Activated naive CD8-positive, alpha-beta T cell treated with anti-CD3 and anti-CD28 coated beads, Interleukin-2, amount 50 U/mL, for 24 hours (primary cell): Measurements from ENCODE around the gene PI4KA.
"Not testable (repeated sequence)": the region's sequence is repeated elsewhere in the genome, so short reads cannot be mapped to it uniquely, and the experiment has no call there.

ENCODE experiments used
- ATAC-seq: fragments of 150-1000 bp; cut with Tn5 transposase; one replicate; pipeline ENCODE4 v1.10.0; 2021
- DNase-seq: peaks from one replicate; pipeline ENCODE4 v3.0.0; 2021
- H3K27ac Mint-ChIP-seq: one replicate; pipeline ENCODE4 v1.8.0; 2021; ENCODE audit warnings: mild to moderate bottlenecking, mixed read lengths
- H3K27me3 Mint-ChIP-seq: one replicate; pipeline ENCODE4 v1.8.0; 2021; ENCODE audit warnings: mixed read lengths
- H3K36me3 Mint-ChIP-seq: one replicate; pipeline ENCODE4 v1.8.0; 2021; ENCODE audit warnings: low read depth, mixed read lengths
- H3K4me1 Mint-ChIP-seq: one replicate; pipeline ENCODE4 v1.8.0; 2021; ENCODE audit warnings: mixed read lengths
- H3K4me3 Mint-ChIP-seq: one replicate; pipeline ENCODE4 v1.8.0; 2021; ENCODE audit warnings: mild to moderate bottlenecking, moderate library complexity, mixed read lengths
- H3K9me3 Mint-ChIP-seq: one replicate; pipeline ENCODE4 v1.8.0; 2021; ENCODE audit warnings: mixed read lengths

PI4KA gene

DNA sequence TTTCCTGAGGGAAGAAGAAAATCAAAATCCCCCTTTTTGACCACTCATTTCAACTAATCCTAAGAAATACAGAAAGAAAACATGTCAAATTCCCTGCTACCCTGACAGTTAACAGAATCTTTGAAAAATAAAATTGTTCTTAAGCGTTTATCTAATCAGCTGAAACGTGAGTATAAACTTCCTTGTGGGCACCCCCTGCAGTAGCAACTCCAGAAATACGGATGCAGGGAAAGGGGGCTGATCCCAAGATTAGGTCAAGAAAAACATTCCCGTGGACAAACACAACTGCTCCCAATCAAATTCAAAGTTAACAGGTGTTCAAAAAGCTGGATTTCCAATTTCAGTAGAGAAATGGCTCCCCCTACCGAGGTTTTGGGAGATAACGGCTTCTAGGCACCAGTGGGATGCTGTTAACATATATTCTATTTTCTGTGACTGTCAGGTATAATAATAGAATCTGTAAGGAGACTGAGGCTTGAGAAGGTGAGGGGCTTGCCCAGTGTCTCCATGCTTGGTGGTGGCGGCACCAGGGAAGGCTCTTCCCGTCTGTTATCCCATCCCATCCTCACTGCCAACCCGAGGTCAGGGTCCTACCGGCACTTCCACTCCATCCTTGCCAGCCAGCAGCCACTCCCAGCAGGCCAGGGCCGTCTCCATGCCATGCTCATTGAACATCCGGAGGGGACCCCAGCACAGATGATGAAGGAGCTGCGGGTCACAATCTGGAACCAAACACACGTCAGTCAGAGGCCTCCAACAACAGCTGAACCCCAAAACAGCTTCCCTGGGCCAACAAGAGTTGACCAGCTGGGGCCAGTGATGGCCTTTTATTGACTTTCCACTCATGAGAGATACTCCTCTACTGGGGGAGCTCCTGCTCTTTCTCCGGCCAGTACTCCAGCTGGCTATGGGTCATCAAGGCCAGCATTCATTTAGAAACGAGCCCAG lies 116.7 kb downstream of the PI4KA start:
- Mint-ChIP-seq H3K4me1 (no peaks in the 10 kb centered on the region), H3K27me3 (no peaks in the 10 kb centered on the region), H3K4me3 (no peak overlapping the region), H3K36me3 (peaks cover 20% of the 10 kb centered on the region), H3K9me3 (no peaks in the 10 kb centered on the region), H3K27ac (no peak overlapping the region)
- ATAC-seq (no peak), DNase-seq (peak; percentile 31)

DNA sequence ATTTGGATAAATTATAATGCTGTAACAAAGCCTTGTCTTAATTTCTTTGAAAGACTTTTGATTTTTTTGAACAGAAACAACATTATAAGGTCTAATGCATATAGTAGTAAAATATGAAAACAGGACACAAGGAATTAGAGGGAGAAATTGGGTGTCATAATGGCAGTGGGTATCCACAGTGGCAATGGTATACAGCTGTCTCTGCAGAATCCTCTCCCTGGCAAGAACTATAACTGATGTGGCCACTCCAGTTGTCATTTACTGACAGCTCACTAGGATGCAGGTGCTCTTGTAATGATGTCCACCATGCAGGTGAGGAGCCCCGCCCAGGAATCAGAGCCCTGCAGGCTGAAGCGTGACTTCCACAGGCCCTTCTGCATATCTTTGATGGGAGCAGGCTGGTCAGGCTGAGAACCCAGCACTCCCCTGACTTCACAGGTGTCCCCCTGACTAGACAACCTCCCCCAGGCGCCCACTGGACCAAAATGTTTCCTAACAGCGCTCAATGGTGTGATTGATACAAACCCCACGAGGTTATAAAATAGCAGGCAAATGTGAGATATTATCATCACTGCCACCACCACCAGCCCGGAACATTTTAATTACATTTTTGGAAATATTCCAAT lies 117.5 kb downstream of the PI4KA start:
- ATAC-seq = no peak
- no peak overlapping the region for H3K4me3 Mint-ChIP-seq
- no peaks in the 10 kb centered on the region for H3K9me3 Mint-ChIP-seq
- no peaks in the 10 kb centered on the region for H3K4me1 Mint-ChIP-seq
- H3K27me3 Mint-ChIP-seq = no peaks in the 10 kb centered on the region
- H3K27ac Mint-ChIP-seq = no peak overlapping the region
- DNase-seq = no peak
- H3K36me3 Mint-ChIP-seq = peaks cover 14% of the 10 kb centered on the region

DNA sequence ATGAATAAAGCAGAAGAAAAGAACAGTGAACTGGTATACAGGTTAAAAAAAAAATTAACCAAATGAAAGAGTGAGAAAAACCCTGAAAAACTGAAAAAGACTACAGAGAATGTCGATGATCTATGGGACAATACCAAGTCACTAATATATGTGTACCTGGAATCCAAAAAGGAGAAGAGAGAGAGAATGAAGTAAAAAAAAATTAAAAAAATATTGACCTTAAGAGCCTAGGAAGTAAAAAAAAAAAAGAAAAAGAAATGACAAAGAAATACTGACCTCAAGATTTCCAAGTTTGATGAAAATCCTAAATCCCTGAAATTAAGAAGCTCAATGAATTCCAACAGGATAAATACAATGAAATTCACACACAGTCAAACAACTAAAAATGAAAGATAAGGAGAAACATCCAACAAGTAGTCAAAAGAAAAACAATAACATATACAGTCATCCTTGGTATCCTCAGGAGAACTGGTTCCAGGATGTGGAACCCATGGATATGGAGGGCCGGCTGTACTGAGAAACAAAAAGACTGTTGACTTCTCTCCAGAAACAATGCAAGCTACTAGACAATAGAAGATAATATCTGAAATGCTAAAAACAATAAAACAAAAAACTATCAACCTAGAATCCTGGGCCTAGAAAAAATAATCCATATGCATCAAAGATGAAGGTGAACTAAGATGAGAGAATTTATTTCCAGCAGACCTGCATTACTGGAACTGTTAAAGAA lies 118.2 kb downstream of the PI4KA start:
- Mint-ChIP-seq H3K27me3 (no peaks in the 10 kb centered on the region), H3K36me3 (peaks cover 14% of the 10 kb centered on the region), H3K4me3 (no peak overlapping the region), H3K9me3 (no peaks in the 10 kb centered on the region), H3K4me1 (no peaks in the 10 kb centered on the region), H3K27ac (no peak overlapping the region)
- ATAC-seq (no peak), DNase-seq (no peak)

DNA sequence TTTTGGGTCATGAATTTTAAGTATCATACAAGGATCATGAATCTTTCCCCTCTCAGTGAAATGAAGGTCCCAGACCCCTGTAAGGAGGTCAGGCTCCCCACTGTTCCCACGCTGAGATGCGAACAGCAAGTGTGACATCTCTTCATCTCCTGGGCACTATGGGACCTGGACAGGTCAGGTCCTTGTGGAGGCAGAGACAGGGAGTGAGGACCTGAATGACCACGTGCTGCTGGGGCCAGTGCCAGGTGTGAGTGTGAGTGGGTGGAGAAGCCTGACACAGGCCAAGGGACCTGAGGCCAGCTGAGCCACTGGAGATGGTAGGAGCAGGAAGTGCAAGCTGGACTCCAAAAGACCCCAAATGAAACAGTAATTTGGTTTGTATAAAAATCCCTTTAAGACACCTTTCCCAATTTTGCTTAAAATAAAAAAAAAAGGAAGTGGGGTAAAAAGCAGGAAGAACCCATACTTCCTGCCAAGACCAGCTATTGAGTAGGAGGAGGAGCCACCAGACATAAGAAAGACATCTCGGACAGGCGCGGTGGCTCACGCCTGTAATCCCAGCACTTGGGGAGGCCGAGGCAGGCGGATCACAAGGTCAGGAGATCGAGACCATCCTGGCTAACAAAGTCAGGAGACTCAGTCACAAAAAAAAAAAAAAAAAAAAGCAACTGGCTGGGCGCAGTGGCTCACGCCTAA lies 120.1 kb downstream of the PI4KA start:
- Mint-ChIP-seq H3K4me3 (no peak overlapping the region), H3K36me3 (peaks cover 14% of the 10 kb centered on the region), H3K4me1 (no peaks in the 10 kb centered on the region), H3K27ac (no peak overlapping the region), H3K9me3 (no peaks in the 10 kb centered on the region), H3K27me3 (no peaks in the 10 kb centered on the region)
- no peak for ATAC-seq
- no peak for DNase-seq

DNA sequence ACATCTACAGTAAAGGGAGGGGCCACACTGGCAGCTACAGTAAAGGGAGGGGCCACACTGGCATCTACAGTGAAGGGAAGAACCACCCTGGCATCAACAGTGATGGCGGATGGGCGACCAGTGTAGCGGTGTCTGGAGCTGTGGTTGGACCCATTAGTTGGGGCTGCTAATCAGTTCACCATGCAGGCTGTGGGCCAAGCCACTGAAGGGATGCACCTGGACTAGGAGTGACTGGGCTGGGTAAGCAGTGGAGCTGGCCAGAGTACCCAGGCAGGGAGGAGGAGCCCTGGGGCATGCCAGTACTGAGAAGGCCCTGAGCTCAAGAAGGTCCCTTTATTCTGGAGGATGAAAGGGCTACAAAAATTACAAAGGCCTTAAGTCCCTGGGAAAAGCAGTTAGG lies 121.7 kb downstream of the PI4KA start:
- not testable (repeated sequence) for H3K4me3 Mint-ChIP-seq, H3K4me1 Mint-ChIP-seq, H3K9me3 Mint-ChIP-seq, ATAC-seq, DNase-seq, H3K27ac Mint-ChIP-seq, H3K27me3 Mint-ChIP-seq
- peaks cover 14% of the 10 kb centered on the region for H3K36me3 Mint-ChIP-seq

DNA sequence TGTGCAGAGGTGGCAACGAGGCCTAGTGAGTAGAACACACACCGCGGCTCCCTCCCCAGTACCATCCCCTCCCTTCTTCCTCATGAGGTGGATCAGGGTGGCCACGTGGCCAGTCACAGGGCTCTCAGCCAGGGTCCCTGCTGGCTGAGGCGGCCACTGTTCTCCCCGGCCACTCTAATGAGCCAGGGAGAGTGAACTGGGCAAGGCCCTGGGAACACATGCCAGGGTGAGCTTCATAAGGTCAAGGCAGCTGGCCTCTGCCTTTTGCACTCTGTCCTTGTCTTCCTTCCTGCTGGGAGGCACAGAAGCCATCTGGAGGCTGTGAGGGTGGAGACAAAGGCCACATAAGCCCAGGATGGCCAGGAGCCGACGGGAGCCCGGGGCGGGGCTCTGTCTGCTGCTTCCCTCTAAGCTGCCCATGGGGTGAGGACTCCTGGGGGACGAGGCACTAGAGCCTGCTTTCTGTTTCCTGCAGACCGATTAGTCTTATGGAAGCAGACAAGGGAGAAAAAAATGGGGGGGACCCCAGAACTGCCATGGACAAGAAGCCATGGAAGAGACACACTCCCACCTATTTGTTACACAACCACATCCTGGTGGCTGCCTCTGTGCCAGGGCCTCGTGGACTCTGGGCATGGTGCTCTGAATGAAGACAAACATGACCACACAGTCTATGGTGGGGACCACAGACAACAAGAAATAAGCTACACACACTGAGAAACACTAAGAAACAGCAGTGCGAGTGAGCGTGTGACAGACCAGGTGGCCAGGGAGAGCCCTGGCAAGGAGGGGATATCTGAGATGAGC lies 123.1 kb downstream of the PI4KA start:
- not testable (repeated sequence) for DNase-seq, H3K27ac Mint-ChIP-seq, H3K4me1 Mint-ChIP-seq, H3K4me3 Mint-ChIP-seq, H3K27me3 Mint-ChIP-seq, H3K9me3 Mint-ChIP-seq
- peaks cover 10% of the 10 kb centered on the region for H3K36me3 Mint-ChIP-seq
- ATAC-seq = peak; percentile 15

DNA sequence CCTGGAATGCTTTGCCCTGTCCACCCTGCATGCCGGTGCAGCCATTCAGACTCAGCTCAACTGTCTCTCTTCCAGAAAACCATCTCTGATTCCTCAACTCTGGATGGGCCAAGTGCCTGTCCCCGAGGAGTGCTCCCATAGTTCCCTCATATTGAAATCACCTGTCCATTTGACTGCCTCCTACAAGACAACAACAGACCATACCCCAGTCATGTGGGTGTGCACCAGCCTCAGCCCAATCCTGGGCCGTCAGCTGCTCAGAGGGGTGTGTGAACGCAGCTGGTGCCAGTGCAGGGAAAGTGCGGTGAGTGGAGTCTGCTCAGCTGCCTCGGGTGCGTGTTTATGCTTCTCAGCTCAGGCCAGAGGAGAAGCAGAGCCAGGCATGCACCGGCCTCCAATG lies 126.2 kb downstream of the PI4KA start:
- not testable (repeated sequence) for H3K9me3 Mint-ChIP-seq, H3K27me3 Mint-ChIP-seq, H3K36me3 Mint-ChIP-seq, H3K4me3 Mint-ChIP-seq, H3K4me1 Mint-ChIP-seq, H3K27ac Mint-ChIP-seq, DNase-seq, ATAC-seq

DNA sequence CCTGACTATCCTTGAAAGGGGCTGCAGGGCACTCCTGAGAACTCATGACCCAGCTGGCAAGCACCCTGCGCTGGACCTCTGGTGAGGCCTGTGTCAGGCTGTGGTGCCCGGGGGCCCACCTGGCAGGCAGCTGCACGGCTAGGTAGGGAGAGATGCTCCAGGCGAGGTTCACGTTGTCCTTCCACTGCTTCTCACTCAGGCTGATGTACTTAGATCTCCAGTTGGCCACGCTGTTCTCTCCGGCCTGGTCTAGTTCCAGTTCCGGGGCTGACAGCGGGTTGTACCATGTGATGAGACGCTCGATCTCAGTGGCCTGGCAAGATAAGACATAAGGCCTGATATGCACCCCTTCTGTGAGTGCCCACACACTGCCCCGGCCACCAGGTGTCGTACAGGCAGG lies 129.4 kb downstream of the PI4KA start:
- Mint-ChIP-seq H3K4me3 (no peak overlapping the region), H3K36me3 (peaks cover 8% of the 10 kb centered on the region), H3K27me3 (no peaks in the 10 kb centered on the region), H3K9me3 (no peaks in the 10 kb centered on the region), H3K4me1 (no peaks in the 10 kb centered on the region), H3K27ac (no peak overlapping the region)
- DNase-seq (no peak), ATAC-seq (no peak)

DNA sequence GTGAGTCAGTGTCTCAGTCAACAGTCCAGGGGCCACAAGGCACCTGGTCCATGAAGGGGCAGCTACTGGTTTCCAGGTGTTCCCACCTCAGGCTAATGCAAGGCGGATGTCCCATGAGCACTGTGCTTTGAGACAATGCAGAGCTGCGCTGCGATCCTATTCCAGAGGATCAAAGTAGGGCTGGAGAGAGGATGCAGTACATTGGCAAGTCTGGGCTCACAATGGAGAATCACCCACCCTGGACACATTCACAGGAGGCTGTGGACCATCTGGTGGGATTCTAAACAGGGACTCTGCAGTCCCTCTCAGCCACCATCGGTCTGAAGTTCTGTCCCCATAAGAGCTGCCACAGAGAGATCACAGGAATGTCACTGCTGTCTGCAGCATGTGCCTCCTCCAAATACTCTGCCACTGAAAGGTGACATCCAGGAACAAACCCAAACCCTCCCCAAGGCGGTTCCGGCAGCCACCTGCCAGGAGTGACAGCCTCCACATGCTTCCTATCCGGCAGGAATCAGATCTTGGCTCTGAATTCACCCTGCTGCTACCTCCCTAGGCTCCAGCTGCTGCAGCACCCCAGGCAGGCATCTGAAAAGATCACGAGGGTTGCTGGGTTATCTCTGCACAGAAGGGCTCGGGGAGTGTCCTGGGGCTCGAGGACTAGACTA lies 130.0 kb downstream of the PI4KA start:
- Mint-ChIP-seq H3K4me1 (no peaks in the 10 kb centered on the region), H3K27me3 (no peaks in the 10 kb centered on the region), H3K27ac (no peak overlapping the region), H3K9me3 (no peaks in the 10 kb centered on the region), H3K36me3 (peaks cover 8% of the 10 kb centered on the region), H3K4me3 (no peak overlapping the region)
- DNase-seq = no peak
- no peak for ATAC-seq

DNA sequence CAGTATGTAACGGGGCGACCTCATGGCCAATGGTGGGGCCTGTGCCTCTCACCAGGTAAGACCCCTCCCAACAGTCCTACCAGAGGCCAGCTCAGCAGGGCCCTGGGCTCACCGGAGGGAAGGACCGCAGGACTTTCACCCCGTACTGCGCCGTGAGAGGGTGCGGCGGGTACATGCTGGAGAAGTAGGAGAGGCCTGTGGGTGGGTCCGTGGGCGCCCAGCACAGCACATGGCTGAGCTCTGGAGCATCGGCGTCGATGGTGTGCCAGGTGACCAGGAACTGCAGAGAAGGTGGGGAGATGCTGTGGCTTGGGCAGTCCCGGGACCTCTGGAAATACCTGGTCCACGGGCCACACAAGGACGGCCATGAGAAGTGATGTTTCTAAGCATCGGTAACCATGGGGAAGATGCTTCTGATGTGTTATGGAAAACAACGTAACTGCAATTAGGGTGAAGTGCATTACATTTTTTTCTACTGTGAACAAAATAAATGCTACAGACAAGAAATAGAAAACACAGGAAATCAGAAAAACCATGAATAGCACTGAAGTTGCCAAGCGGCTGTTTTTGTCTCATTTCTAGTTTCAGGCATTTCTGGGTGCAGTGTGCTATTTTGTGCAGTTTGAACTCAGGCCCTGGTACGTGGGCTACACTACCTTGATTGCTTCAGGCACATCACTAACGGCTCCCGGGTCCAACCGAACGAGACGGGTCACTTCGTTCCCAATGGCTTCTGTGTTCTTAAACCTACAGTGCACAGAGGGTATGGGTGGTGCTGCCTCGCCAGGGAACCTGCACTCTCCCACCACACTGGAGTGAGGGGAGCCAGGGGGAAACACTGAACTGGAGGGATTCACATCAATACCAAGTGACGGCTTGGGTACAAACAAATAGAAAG lies 131.2 kb downstream of the PI4KA start:
- Mint-ChIP-seq H3K27me3 (no peaks in the 10 kb centered on the region), H3K4me3 (no peak overlapping the region), H3K9me3 (no peaks in the 10 kb centered on the region), H3K4me1 (no peaks in the 10 kb centered on the region), H3K27ac (no peak overlapping the region), H3K36me3 (peaks cover 8% of the 10 kb centered on the region)
- no peak for DNase-seq
- ATAC-seq = no peak

DNA sequence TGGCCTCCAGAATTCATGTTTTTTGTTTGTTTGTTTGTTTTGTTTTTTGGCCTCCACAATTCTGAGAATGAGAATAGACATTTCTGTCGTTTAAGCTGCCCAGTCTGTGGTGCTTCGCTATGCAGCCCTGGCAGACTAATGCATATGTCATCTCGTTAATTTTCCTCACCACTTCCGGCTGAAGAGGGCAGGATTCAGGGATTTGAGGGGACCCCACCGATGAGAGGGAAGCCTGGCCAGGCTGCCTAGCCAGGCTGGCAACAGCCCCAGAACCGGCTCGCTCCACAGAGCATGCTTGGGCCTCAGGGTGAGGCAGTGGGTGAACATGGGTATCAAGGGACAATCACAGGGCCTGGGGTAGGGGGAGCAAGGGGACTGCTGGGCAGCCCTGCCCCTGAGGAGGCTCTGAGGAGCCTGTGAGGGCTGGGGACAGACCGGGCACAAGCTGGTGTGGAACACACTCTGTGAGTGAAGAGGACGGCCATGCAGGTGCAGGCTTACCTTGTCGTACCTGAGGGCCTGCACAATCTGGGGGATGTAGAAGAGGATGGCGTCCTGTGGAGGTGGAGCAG lies 132.5 kb downstream of the PI4KA start:
- Mint-ChIP-seq H3K27ac (no peak overlapping the region), H3K27me3 (no peaks in the 10 kb centered on the region), H3K36me3 (peaks cover 8% of the 10 kb centered on the region)

DNA sequence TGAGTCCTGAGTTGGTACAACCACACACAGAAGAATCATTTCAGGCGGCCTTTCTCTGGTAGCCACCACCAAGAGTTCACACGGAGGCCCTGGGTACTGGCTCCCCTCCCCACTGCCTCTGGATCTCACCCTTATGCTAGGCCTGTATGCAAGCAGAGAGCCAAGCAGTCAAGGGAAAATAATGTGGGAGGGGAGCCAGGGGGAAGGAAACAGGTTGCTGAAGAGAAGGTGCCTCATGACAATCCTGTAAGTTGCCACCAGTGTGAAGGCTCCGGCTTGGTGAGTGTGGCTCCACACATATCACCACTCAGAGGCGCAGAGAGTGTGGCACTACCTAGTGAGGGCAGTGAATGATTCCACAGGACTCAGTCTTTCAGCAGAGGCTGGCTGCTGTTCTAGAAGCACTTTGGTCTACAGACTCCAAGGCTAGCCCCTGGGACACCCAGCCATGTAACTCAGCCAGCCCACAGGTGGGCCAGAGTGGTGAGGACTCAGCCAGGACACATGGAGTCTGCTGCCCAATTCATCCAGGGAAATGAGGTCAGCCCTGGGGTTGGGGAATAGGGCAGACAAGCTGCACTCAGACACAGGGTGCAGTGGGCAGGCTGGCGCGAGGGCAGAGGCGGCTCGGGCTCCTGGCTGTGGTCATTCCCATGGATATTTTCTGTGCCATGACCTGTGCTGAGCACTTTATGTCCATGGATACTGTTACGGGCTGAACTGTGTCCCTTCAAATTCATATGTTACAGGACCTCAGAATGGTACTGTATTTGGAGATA lies 133.7 kb downstream of the PI4KA start:
- no peaks in the 10 kb centered on the region for H3K4me1 Mint-ChIP-seq
- H3K27ac Mint-ChIP-seq = no peak overlapping the region
- peaks cover 8% of the 10 kb centered on the region for H3K36me3 Mint-ChIP-seq
- no peak overlapping the region for H3K4me3 Mint-ChIP-seq
- H3K27me3 Mint-ChIP-seq = no peaks in the 10 kb centered on the region
- no peak for ATAC-seq
- no peak for DNase-seq
- H3K9me3 Mint-ChIP-seq = no peaks in the 10 kb centered on the region

More for the DNA sequence above, 132.5 kb downstream of the PI4KA start:
- DNase-seq = no peak
- ATAC-seq = no peak
- Mint-ChIP-seq H3K9me3 (no peaks in the 10 kb centered on the region), H3K4me1 (no peaks in the 10 kb centered on the region), H3K4me3 (no peak overlapping the region)
